Epithelial cell of esophagus (primary cell): ENCODE results near the gene ORMDL3.
A peak's percentile ranks its signal among the peaks of the same experiment; 100 is the strongest.

ENCODE experiments used
- DNase-seq: peaks from one replicate; pipeline ENCODE4 v3.0.0; 2010; ENCODE audit warnings: low read depth
- H3K4me3 ChIP-seq: 2 replicates; pipeline ENCODE4 v1.5.1; 2011; ENCODE audit warnings: mild to moderate bottlenecking, low read length, control low read depth
- CTCF ChIP-seq: IDR thresholded peaks from 2 replicates; pipeline ENCODE4 v1.5.1; 2011; ENCODE audit warnings: low read depth, mild to moderate bottlenecking, low read length, control low read depth, inconsistent platforms; ENCODE audit not compliant: insufficient read depth; ENCODE audit errors: missing control alignments

The ORMDL3 gene

GRCh38 chr17:39929646-39930407, 2.4 kb upstream of the ORMDL3 start:
- TF ChIP-seq CTCF = no peak
- peak; percentile 70 for DNase-seq
- no peak overlapping the region for H3K4me3 ChIP-seq

- peak; percentile 86 for DNase-seq
- no peak overlapping the region for H3K4me3 ChIP-seq
- no peak for TF ChIP-seq CTCF
These were observed 1.7 kb upstream of the ORMDL3 start for GRCh38 chr17:39928858-39929645.

GRCh38 chr17:39927929-39928857, 792 bp upstream of the ORMDL3 start:
- TF ChIP-seq CTCF = no peak
- no peak for DNase-seq
- H3K4me3 ChIP-seq = peak overlapping the region; percentile 75

DNA sequence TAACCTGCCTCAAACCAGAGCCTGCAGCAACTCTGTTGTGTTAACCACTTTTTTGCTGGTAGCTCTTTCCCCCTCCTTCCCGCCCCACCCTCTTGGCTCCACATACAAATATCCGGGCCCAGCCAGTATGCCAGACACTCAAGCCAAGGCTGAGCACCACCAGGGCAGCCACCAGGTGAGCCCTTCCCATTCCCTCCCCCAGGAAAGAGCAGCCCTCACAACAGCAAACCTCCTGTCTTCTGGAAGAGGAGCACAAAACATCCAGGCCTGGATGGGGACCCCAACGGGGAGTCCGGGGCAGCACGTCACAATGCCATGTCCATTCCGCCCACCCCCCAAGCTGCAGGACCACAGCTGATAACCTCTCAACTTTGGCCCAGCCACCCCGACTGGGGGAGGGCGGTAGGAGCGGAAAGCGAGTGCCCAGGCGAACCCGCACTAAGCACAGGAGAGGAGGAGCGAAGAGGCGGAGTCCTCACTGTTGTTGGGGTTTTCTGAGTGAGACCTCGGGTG, 757 bp downstream of the ORMDL3 start:
- peak overlapping the region; percentile 75 for H3K4me3 ChIP-seq
- no peak for TF ChIP-seq CTCF
- DNase-seq = peak; percentile 39

DNA sequence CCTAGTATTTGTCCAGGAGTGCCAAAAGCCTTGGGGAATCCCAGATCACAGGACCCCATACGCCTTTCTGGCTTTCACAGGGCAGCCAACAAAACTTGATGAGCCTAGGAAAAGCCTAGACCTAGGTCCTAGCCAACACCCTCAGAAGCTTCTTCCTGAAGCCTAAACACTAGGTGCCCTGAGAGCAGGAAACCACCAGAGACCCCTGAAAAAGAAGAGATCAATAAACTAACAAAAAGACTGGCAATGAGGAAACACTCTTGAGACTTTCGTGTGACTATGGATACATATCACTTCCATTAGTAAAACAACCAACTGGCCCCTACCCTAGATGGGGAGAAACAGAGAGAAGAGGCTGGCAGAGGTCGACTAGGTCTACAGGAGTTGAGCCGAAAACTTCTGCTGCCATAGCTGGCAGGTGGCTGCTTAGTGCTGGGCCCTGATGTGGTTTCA, 1.2 kb downstream of the ORMDL3 start:
- DNase-seq = no peak
- H3K4me3 ChIP-seq = peak overlapping the region; percentile 75
- TF ChIP-seq CTCF = no peak
